Lower leg skin (tissue), 3 donors: ENCODE measurements around the gene AP3B1.

ENCODE experiments used
- CTCF ChIP-seq, 3 donors: fragments of 450-650 bp; IDR thresholded peaks; one replicate each; pipeline ENCODE4 v1.5.1; 2016; ENCODE audit warnings: antibody characterized with exemption in 3 of 3, mild to moderate bottlenecking in 3 of 3, moderate library complexity in 2 of 3
- POLR2A ChIP-seq, 2 donors: fragments of 450-650 bp; IDR thresholded peaks; one replicate each; pipeline ENCODE4 v1.6.1; 2016 to 2017; ENCODE audit warnings: antibody characterized with exemption in 2 of 2, mild to moderate bottlenecking in 1 of 2, moderate library complexity in 1 of 2

GRCh38 chr5:78245136-78245535, 49.4 kb downstream of the AP3B1 start:
- TF ChIP-seq CTCF (IDR thresholded peaks at IDR 0.05) (no peak), POLR2A (IDR thresholded peaks at IDR 0.05) (no peak)
